CD4-positive, alpha-beta T cell (primary cell): Measurements from ENCODE around the gene ALK. TPM values are rescaled to one million over a fixed set of nuclear protein-coding genes. Genes with fewer than 3 reads are reported as not detected.

ENCODE experiments used
- ATAC-seq: fragments of 200-7000 bp; cut with Tn5 transposase; one replicate; pipeline ENCODE4 v1.10.0; 2022; ENCODE audit warnings: mild to moderate bottlenecking; ENCODE audit not compliant: poor library complexity
- CTCF ChIA-PET: fragments of 350-600 bp; sonication (Branson Sonifier 250); formaldehyde crosslinking; loops from one replicate; lab custom pipeline; 2021; ENCODE audit warnings: antibody characterized with exemption, inconsistent platforms; lab: Charles Lee
- POLR2A ChIA-PET: fragments of 350-600 bp; sonication (Branson Sonifier 250); formaldehyde crosslinking; loops from one replicate; lab custom pipeline; 2021; ENCODE audit warnings: antibody characterized with exemption, inconsistent platforms; lab: Charles Lee
- DNase-seq, 14 experiments: peaks; one replicate each; pipeline ENCODE4 v3.0.0-alpha.2; 2013 to 2020; ENCODE audit warnings: mixed read lengths in 2 of 14
- H3K27ac ChIP-seq, 2 donors: one replicate each; pipeline versions ENCODE4 v1.5.1 to v1.7.0; 2013; ENCODE audit warnings: low read length in 2 of 2, low read depth in 1 of 2, mild to moderate bottlenecking in 1 of 2
- H3K27me3 ChIP-seq, 2 experiments: 1 replicate in 1 of 2; 2 replicates in 1 of 2; pipeline versions ENCODE4 v1.6.1 to v1.7.0; 2013; ENCODE audit warnings: low read length in 2 of 2, control low read depth in 1 of 2, mild to moderate bottlenecking in 1 of 2, moderate library complexity in 1 of 2; ENCODE audit not compliant: insufficient read depth in 2 of 2, control insufficient read depth in 1 of 2
- H3K36me3 ChIP-seq: one replicate; pipeline ENCODE4 v1.6.1; 2013; ENCODE audit warnings: low read length, control low read depth; ENCODE audit not compliant: insufficient read depth
- H3K4me1 ChIP-seq: one replicate; pipeline ENCODE4 v1.6.1; 2013; ENCODE audit warnings: low read length, control low read depth; ENCODE audit not compliant: insufficient read depth
- H3K4me3 ChIP-seq: one replicate; pipeline ENCODE4 v1.5.1; 2013; ENCODE audit warnings: mild to moderate bottlenecking, low read length, moderate library complexity
- H3K9me3 ChIP-seq, 2 experiments: 1 replicate in 1 of 2; 2 replicates in 1 of 2; pipeline versions ENCODE4 v1.6.1 to v1.7.0; 2013; ENCODE audit warnings: low read length in 2 of 2, mild to moderate bottlenecking in 2 of 2, control low read depth in 1 of 2, moderate library complexity in 1 of 2; ENCODE audit not compliant: control insufficient read depth in 1 of 2, insufficient read depth in 1 of 2
- H3K27ac Mint-ChIP-seq: one replicate; pipeline ENCODE4 v1.8.0; 2020; ENCODE audit warnings: mixed read lengths
- H3K27me3 Mint-ChIP-seq: one replicate; pipeline ENCODE4 v1.8.0; 2021; ENCODE audit warnings: mixed read lengths
- H3K36me3 Mint-ChIP-seq: one replicate; pipeline ENCODE4 v1.8.0; 2021; ENCODE audit warnings: low read depth, mixed read lengths
- H3K4me1 Mint-ChIP-seq: one replicate; pipeline ENCODE4 v1.8.0; 2021; ENCODE audit warnings: low read depth, mixed read lengths
- H3K4me3 Mint-ChIP-seq: one replicate; pipeline ENCODE4 v1.8.0; 2020; ENCODE audit warnings: mild to moderate bottlenecking, mixed read lengths
- H3K9me3 Mint-ChIP-seq: one replicate; pipeline ENCODE4 v1.8.0; 2020; ENCODE audit warnings: mixed read lengths
- CTCF ChIP-seq: fragments of 200-600 bp; IDR thresholded peaks from one replicate; pipeline ENCODE4 v1.8.0; 2022; ENCODE audit warnings: antibody characterized with exemption, mild to moderate bottlenecking
- intact Hi-C, 2 experiments: fragments of 100-400 bp; cut with DNase I in 1 of 2; cut with micrococcal nuclease in 1 of 2; formaldehyde crosslinking; loops; one replicate each; pipeline versions ENCODE4 v1.15.1 to v1.9.0; 2023 to 2025; cut with DNase I, micrococcal nuclease
- total RNA-seq, 174 experiments: library from RNA in 2 of 174; stranded (reverse) in 2 of 174; gene quantifications; one replicate each; pipeline ENCODE4 v1.2.3 and lab custom pipeline; 2021 to 2026

ALK gene
- total RNA-seq, 2 experiments from 2014 or later, result not detected

GRCh38 chr2:29951576-29951975, 30.2 kb upstream of the ALK start:
- POLR2A ChIA-PET, result no interaction called here
- no peak for TF ChIP-seq CTCF
- CTCF ChIA-PET, result interaction anchor here (1.4 kb wide), 1 partner anchor 28 kb away, joined by 4 read pairs; no protein-coding TSS in a partner anchor
- Mint-ChIP-seq H3K9me3 (no peaks in the 10 kb centered on the region), H3K27me3 (peaks cover 33% of the 10 kb centered on the region), H3K4me1 (no peaks in the 10 kb centered on the region), H3K4me3 (no peak overlapping the region), H3K27ac (no peak overlapping the region), H3K36me3 (no peaks in the 10 kb centered on the region)
- H3K9me3 ChIP-seq, result no peaks in the 10 kb centered on the region
- ATAC-seq (no peak), DNase-seq (no peak)
- H3K27me3 ChIP-seq, result peaks cover 0 to 7% of the 10 kb centered on the region in 2 experiments
- no peaks in the 10 kb centered on the region for H3K4me1 ChIP-seq
- H3K36me3 ChIP-seq, result no peaks in the 10 kb centered on the region
- no peak overlapping the region for H3K27ac ChIP-seq
- no peak overlapping the region for H3K4me3 ChIP-seq
- intact Hi-C loops, result no loop called here

GRCh38 chr2:29950481-29950880, 29.1 kb upstream of the ALK start:
- no peaks in the 10 kb centered on the region for H3K36me3 ChIP-seq
- H3K36me3 Mint-ChIP-seq, result no peaks in the 10 kb centered on the region
- H3K9me3 Mint-ChIP-seq, result no peaks in the 10 kb centered on the region
- H3K4me1 ChIP-seq, result no peaks in the 10 kb centered on the region
- H3K4me3 Mint-ChIP-seq, result no peak overlapping the region
- H3K9me3 ChIP-seq, result no peaks in the 10 kb centered on the region
- CTCF ChIA-PET, result no interaction called here
- TF ChIP-seq CTCF, result no peak
- peaks cover 35% of the 10 kb centered on the region for H3K27me3 Mint-ChIP-seq
- ATAC-seq (no peak), DNase-seq (no peak)
- peaks cover 0 to 7% of the 10 kb centered on the region in 2 experiments for H3K27me3 ChIP-seq
- POLR2A ChIA-PET, result no interaction called here
- intact Hi-C loops, result no loop called here
- no peak overlapping the region for H3K27ac ChIP-seq
- H3K27ac Mint-ChIP-seq, result no peak overlapping the region
- H3K4me3 ChIP-seq, result no peak overlapping the region
- no peaks in the 10 kb centered on the region for H3K4me1 Mint-ChIP-seq

- POLR2A ChIA-PET, result no interaction called here
- Mint-ChIP-seq H3K27ac (no peak overlapping the region), H3K4me3 (no peak overlapping the region), H3K36me3 (no peaks in the 10 kb centered on the region), H3K9me3 (peaks cover under 1% of the 10 kb centered on the region), H3K4me1 (no peaks in the 10 kb centered on the region), H3K27me3 (peaks cover 28% of the 10 kb centered on the region)
- Histone ChIP-seq H3K4me3 (no peak overlapping the region), H3K4me1 (no peaks in the 10 kb centered on the region), H3K9me3 (peaks cover 0 to 4% of the 10 kb centered on the region in 2 experiments), H3K27ac (no peak overlapping the region), H3K27me3 (peaks cover 0 to 7% of the 10 kb centered on the region in 2 experiments), H3K36me3 (no peaks in the 10 kb centered on the region)
- CTCF ChIA-PET, result no interaction called here
- DNase-seq, result no peak
- intact Hi-C loops, result no loop called here
- no peak for TF ChIP-seq CTCF
- ATAC-seq, result no peak
These were observed 27.7 kb upstream of the ALK start for GRCh38 chr2:29949042-29949441.
